Measurements from ENCODE around the gene PEBP1. TPM values are rescaled to one million over a fixed set of nuclear protein-coding genes. Genes with fewer than 3 reads are reported as not detected.
A peak's percentile ranks its signal among the peaks of the same experiment; 100 is the strongest.

Gene PEBP1
- total and polyA plus RNA-seq, 10 of the 15 experiments (the other 5 are each of a cell fraction or from before 2014, with no cell fraction given) = 79.4 to 415 (median 206) TPM

DNA sequence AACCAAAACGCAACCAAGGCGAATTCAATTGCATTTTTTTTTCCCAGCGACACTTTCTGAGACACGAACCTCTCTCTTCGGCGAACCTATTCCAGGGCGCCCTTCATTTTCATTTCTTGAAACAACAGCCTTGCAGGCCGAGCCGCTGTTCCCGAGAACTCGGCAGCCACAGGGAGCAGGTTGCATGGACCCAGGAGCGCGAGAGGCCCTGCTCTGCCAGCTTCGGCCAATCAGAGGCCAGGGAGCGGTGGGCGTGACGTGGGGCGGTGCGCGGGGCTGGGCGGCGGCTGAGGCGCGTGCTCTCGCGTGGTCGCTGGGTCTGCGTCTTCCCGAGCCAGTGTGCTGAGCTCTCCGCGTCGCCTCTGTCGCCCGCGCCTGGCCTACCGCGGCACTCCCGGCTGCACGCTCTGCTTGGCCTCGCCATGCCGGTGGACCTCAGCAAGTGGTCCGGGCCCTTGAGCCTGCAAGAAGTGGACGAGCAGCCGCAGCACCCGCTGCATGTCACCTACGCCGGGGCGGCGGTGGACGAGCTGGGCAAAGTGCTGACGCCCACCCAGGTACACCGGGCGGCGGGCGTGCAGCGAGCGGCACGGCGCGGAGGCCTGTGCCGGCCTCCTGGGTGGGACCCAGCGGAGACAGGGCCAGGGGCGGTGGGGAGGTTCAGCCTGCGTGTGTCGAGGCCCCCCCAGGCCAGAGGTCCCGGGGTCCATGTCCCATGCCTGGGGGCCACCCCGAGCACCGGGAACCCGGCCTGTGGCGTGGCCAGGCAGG, at the start of gene PEBP1 (continued):
- TF ChIP-seq SMAD5 (IDR thresholded peaks at IDR 0.05; ENCODE audit: low read depth) (peak; percentile 86; the same call in 1 of the 2 replicates), ZZZ3 (IDR thresholded peaks at IDR 0.05; ENCODE audit: control insufficient read depth, insufficient read length, low read depth) (no peak), TCF7 (IDR thresholded peaks at IDR 0.05; ENCODE audit: borderline replicate concordance) (no peak), NR2F1 (conservative IDR thresholded peaks at IDR 0.05) (no peak; the same call in 1 of the 2 replicates), SIX5 (IDR thresholded peaks at IDR 0.05; ENCODE audit: low read depth, low read length, severe bottlenecking) (no peak), RELB (IDR thresholded peaks at IDR 0.05; ENCODE audit: low read depth) (peak; percentile 76), RB1 (IDR thresholded peaks at IDR 0.05; ENCODE audit: borderline replicate concordance) (peak; percentile 48; the same call in 1 of the 2 replicates), CHD2 (IDR thresholded peaks at IDR 0.05; ENCODE audit: borderline replicate concordance, low read depth, low read length) (peak; percentile 97), ZNF207 (IDR thresholded peaks at IDR 0.05; ENCODE audit: borderline replicate concordance) (no peak), TBL1XR1 (IDR thresholded peaks at IDR 0.05; ENCODE audit: low read depth, low read length) (no peak), KLF5 (IDR thresholded peaks at IDR 0.05; ENCODE audit: partially characterized antibody) (peak; percentile 27), MTA3 (IDR thresholded peaks at IDR 0.05; ENCODE audit: borderline replicate concordance, low read length) (no peak), CREB1 (IDR thresholded peaks at IDR 0.05; ENCODE audit: low read depth) (peak; percentile 69), ZBTB40 (IDR thresholded peaks at IDR 0.05; ENCODE audit: borderline replicate concordance) (no peak), EZH2 (IDR thresholded peaks at IDR 0.05; ENCODE audit: borderline replicate concordance, control insufficient read depth, low read depth, low read length) (no peak), SP1 (IDR thresholded peaks at IDR 0.05; ENCODE audit: low read depth, low read length) (peak; percentile 90)
- TF ChIP-seq, protein P1, sequence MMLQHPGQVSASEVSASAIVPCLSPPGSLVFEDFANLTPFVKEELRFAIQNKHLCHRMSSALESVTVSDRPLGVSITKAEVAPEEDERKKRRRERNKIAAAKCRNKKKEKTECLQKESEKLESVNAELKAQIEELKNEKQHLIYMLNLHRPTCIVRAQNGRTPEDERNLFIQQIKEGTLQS (IDR thresholded peaks at IDR 0.05; ENCODE audit: borderline replicate concordance, extremely low read depth, low read depth, low read length) = no peak
- TF ChIP-seq, protein P2, sequence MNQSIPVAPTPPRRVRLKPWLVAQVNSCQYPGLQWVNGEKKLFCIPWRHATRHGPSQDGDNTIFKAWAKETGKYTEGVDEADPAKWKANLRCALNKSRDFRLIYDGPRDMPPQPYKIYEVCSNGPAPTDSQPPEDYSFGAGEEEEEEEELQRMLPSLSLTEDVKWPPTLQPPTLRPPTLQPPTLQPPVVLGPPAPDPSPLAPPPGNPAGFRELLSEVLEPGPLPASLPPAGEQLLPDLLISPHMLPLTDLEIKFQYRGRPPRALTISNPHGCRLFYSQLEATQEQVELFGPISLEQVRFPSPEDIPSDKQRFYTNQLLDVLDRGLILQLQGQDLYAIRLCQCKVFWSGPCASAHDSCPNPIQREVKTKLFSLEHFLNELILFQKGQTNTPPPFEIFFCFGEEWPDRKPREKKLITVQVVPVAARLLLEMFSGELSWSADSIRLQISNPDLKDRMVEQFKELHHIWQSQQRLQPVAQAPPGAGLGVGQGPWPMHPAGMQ (IDR thresholded peaks at IDR 0.05; ENCODE audit: borderline replicate concordance) = no peak

Measured in GM12878 (cell line).